ENCODE measurements around the gene POMP.

The POMP gene

DNA sequence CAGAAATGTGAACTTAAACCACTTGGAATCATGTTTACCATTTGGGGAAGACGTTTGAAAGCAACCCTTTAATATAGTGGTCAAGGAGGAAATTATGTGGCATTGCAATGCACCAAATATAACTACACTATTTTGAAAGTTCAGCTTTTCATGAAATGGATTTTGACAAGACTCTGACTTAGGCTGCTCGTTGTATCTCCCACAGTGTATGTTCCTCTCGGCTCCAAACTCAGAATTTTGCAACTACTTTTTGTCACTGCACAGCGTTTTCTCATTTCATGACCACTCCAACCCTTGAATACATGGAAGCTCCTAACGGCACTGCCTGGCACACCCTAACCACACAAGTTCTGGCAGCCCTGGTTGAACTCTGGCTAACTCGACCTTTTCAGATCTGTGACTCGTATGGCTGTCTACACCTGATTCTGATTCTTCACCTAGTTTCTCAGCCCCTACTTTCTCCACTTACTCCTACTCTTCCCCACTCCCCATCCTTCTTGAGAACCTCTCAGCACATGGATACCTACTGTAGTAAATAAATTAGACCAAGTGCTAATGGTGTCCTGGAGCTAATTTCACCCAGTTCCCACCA is 7.0 kb upstream of the POMP start:
- H2AFZ ChIP-seq (ENCODE audit: low read depth, low read length) = no peak overlapping the region
- no peaks in the 10 kb centered on the region for H3K9me3 ChIP-seq (ENCODE audit: insufficient read depth, low read length, severe bottlenecking)
- no peaks in the 10 kb centered on the region for H3K36me3 ChIP-seq (ENCODE audit: insufficient read depth, low read length)
- no peak for ATAC-seq (ENCODE audit: insufficient read depth, low read depth)
- no peak overlapping the region for H3K9ac ChIP-seq (ENCODE audit: low read depth, low read length)
- no peak overlapping the region for H3K4me2 ChIP-seq (ENCODE audit: insufficient read depth, low read length)
- peaks cover 9% of the 10 kb centered on the region for H3K4me1 ChIP-seq (ENCODE audit: insufficient read depth, low read length)
- no peaks in the 10 kb centered on the region for H3K27me3 ChIP-seq (ENCODE audit: insufficient read depth, low read length, poor library complexity)
- no peak overlapping the region for H3K27ac ChIP-seq (ENCODE audit: low read length)
- H3K4me3 ChIP-seq (ENCODE audit: low read depth in 1 of 2, low read length in 2 of 2) = no peak overlapping the region
- no peak for DNase-seq
- no peaks in the 10 kb centered on the region for H4K20me1 ChIP-seq (ENCODE audit: insufficient read depth, low read length)
- peaks cover 5% of the 10 kb centered on the region for H3K79me2 ChIP-seq (ENCODE audit: insufficient read depth, low read length)
- TF ChIP-seq CTCF (IDR thresholded peaks at IDR 0.05; ENCODE audit: borderline replicate concordance, extremely low read depth, low read length, poor library complexity, severe bottlenecking) (no peak), EZH2 (IDR thresholded peaks at IDR 0.05; ENCODE audit: borderline replicate concordance, low read depth, low read length, severe bottlenecking) (no peak)

- Histone ChIP-seq H3K9me3 (ENCODE audit: insufficient read depth, low read length, severe bottlenecking) (no peaks in the 10 kb centered on the region), H3K27me3 (ENCODE audit: insufficient read depth, low read length, poor library complexity) (no peaks in the 10 kb centered on the region), H3K27ac (ENCODE audit: low read length) (no peak overlapping the region), H3K4me1 (ENCODE audit: insufficient read depth, low read length) (peaks cover 21% of the 10 kb centered on the region), H3K9ac (ENCODE audit: low read depth, low read length) (no peak overlapping the region), H4K20me1 (ENCODE audit: insufficient read depth, low read length) (no peaks in the 10 kb centered on the region), H3K4me3 (ENCODE audit: low read depth in 1 of 2, low read length in 2 of 2) (no peak overlapping the region), H3K4me2 (ENCODE audit: insufficient read depth, low read length) (no peak overlapping the region), H2AFZ (ENCODE audit: low read depth, low read length) (no peak overlapping the region), H3K79me2 (ENCODE audit: insufficient read depth, low read length) (peaks cover 17% of the 10 kb centered on the region), H3K36me3 (ENCODE audit: insufficient read depth, low read length) (no peaks in the 10 kb centered on the region)
- ATAC-seq (ENCODE audit: insufficient read depth, low read depth) (no peak), DNase-seq (no peak)
- TF ChIP-seq EZH2 (IDR thresholded peaks at IDR 0.05; ENCODE audit: borderline replicate concordance, low read depth, low read length, severe bottlenecking) (no peak), CTCF (IDR thresholded peaks at IDR 0.05; ENCODE audit: borderline replicate concordance, extremely low read depth, low read length, poor library complexity, severe bottlenecking) (no peak)
These were observed 5.8 kb upstream of the POMP start for GRCh38 chr13:28653111-28653510.

DNA sequence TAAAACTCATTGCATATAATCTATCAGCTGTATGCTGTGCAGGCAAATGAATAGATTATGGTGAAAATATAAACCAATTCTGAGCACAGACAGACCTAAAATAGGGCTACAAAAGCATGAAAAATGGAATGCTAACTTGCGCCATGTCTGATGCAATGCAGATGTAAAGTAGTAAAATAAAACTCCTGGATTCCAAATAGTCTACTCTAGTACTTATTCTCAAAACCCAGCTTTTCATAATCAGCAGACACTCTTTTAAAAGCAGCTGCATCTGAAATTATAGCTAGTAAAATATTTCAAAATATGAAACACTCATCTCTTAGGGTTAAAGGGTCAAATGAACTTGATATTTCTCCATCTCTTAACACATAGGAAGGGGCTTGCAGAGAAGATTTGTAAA is 4.7 kb upstream of the POMP start:
- Histone ChIP-seq H3K27ac (ENCODE audit: low read length) (no peak overlapping the region), H3K27me3 (ENCODE audit: insufficient read depth, low read length, poor library complexity) (no peaks in the 10 kb centered on the region), H3K36me3 (ENCODE audit: insufficient read depth, low read length) (peaks cover 2% of the 10 kb centered on the region; the same call in 1 of the 2 replicates), H3K4me1 (ENCODE audit: insufficient read depth, low read length) (peaks cover 23% of the 10 kb centered on the region), H3K4me2 (ENCODE audit: insufficient read depth, low read length) (no peak overlapping the region), H3K4me3 (ENCODE audit: low read depth in 1 of 2, low read length in 2 of 2) (no peak overlapping the region), H4K20me1 (ENCODE audit: insufficient read depth, low read length) (no peaks in the 10 kb centered on the region), H3K9me3 (ENCODE audit: insufficient read depth, low read length, severe bottlenecking) (no peaks in the 10 kb centered on the region), H2AFZ (ENCODE audit: low read depth, low read length) (no peak overlapping the region), H3K79me2 (ENCODE audit: insufficient read depth, low read length) (peaks cover 29% of the 10 kb centered on the region), H3K9ac (ENCODE audit: low read depth, low read length) (no peak overlapping the region)
- ATAC-seq (ENCODE audit: insufficient read depth, low read depth) (no peak), DNase-seq (no peak)
- TF ChIP-seq CTCF (IDR thresholded peaks at IDR 0.05; ENCODE audit: borderline replicate concordance, extremely low read depth, low read length, poor library complexity, severe bottlenecking) = no peak
- no peak for TF ChIP-seq EZH2 (IDR thresholded peaks at IDR 0.05; ENCODE audit: borderline replicate concordance, low read depth, low read length, severe bottlenecking)

Measured in DND-41 (cell line).